Kidney capillary endothelial cell (primary cell): Measurements from ENCODE around the gene BAZ2A.
A peak's percentile ranks its signal among the peaks of the same experiment; 100 is the strongest.
"Not testable (repeated sequence)": the region's sequence is repeated elsewhere in the genome, so short reads cannot be mapped to it uniquely, and the experiment has no call there.

Experiments used
- DNase-seq: peaks from one replicate; pipeline ENCODE4 v3.0.0-alpha.2; 2018; ENCODE audit warnings: low spot score

The BAZ2A gene

GRCh38 chr12:56630180-56630632 is at the start of gene BAZ2A:
BAZ2A (minus strand) TSS chr12:56630326; CDS start chr12:56617530, 12,796 bp downstream.
- DNase-seq: peak; percentile 72

GRCh38 chr12:56678852-56679251 is 48.7 kb upstream of the BAZ2A start:
- DNase-seq: no peak

DNA sequence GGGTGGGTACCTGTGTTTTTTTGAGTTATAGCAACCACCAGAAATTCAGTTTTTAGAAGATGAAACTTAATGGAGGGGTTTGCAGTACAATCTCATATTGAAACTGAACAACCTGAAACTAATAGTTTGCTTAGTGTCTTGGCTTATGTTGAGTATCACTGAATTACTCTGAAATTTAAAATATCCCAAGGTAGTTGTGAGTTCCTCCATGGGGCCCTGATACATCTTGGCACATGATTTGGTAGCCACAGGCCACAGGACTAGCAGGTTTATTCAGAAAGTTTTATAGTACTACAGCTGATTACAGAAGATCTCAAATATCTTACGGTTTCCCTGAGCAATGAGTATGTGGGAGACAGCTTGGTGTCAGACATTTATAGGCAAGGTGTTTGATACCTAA is 47.6 kb upstream of the BAZ2A start:
- DNase-seq: no peak

- DNase-seq: no peak
Measured at GRCh38 chr12:56676851-56677580, 46.9 kb upstream of the BAZ2A start.

- DNase-seq: no peak
Measured at GRCh38 chr12:56671608-56672007, 41.5 kb upstream of the BAZ2A start.

- DNase-seq: no peak
Measured at GRCh38 chr12:56670836-56671235, 40.7 kb upstream of the BAZ2A start.

DNA sequence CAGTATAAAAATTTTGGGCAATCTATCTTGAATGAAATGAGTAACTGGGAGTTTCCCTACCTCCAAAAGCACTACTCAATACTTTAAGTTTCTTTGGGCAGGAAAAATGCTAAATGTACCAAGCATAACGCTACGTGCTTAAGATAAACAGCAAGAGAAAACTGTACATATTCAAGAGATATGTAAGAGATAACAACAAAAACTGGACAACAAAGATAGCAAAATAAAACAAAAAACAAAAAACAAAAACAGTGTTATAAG is 38.0 kb upstream of the BAZ2A start:
- no peak for DNase-seq

DNA sequence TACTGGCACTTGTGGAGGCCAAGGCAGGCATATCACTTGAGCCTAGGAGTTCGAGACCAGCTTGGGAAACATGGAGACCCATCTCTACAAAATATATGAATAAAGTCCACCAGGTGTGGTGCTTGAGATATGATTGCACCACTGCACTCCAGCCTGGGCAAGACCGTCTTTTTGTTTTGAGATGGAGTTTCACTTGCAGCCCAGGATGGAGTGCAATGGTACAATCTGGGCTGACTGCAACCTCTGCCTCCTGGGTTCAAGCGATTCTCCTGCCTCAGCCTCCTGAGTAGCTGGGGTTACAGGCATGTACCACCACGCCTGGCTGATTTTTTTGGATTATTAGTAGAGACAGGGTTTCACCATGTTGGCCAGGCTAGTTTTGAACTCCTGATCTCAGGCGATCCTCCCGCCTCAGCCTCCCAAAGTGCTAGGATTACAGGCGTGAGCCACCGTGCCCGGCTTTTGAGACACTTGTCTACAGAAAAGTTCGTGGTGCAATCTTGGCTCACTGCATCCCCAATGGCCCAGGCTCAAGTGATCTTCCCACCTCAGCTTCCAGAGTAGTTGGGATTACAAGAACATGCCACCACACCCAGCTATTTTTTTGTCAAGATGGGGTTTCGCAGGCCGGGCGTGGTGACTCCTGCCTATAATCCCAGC is 32.0 kb upstream of the BAZ2A start:
- DNase-seq: no peak

GRCh38 chr12:56661560-56661959 is 31.4 kb upstream of the BAZ2A start:
- no peak for DNase-seq

GRCh38 chr12:56658921-56659320 is 28.8 kb upstream of the BAZ2A start:
- DNase-seq: no peak

DNA sequence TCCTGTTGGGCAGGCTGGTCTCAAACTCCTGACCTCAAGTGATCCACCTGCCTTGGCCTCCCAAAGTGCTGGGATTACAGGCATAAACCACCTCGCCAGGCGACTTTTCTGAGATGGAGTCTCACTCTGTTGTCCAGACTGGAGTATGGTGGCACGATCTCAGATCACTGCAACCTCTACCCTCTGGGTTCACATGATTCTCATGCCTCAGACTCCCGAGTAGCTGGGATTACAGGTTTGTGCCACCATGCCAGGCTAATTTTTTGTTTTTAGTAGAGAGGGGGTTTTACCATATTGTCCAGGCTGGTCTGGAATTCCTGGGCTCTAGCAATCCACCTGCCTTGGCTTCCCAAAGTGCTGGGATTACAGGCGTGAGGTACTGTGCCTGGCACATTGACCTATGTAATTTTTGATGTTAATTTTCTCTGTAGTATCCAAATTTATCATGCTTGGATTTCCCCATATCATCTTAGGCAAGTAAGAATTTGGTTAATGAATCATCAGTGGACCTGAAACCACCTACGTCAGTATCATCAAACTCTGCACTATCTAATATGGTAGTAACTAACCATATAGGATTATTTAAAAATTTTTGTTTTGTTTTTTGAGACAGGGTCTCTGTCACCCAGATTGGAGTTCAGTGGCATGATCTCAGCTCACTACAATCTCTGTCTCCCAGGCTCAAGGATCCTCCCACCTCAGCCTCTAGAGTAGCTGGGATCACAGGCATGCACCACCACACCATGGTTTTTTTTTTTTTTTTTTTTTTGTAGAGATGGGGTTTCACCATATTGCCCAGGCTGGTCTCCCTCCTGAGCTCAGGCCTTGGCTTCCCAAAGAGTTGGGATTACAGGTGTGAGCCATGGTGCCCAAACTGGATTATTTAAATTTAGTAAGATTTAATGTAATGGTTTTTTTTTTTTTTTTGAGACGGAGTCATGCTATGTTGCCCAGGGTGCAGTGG is 27.6 kb upstream of the BAZ2A start:
- no peak for DNase-seq

- DNase-seq: not testable (repeated sequence)
Measured at GRCh38 chr12:56653781-56654180, 23.7 kb upstream of the BAZ2A start.

- not testable (repeated sequence) for DNase-seq
Measured at GRCh38 chr12:56648023-56648422, 17.9 kb upstream of the BAZ2A start.

GRCh38 chr12:56645717-56646446 is 15.8 kb upstream of the BAZ2A start, which contains the start of gene ATP5F1B:
ATP5F1B (minus strand) TSS chr12:56645984; CDS start chr12:56645963, 21 bp downstream.
- peak; percentile 100 for DNase-seq

DNA sequence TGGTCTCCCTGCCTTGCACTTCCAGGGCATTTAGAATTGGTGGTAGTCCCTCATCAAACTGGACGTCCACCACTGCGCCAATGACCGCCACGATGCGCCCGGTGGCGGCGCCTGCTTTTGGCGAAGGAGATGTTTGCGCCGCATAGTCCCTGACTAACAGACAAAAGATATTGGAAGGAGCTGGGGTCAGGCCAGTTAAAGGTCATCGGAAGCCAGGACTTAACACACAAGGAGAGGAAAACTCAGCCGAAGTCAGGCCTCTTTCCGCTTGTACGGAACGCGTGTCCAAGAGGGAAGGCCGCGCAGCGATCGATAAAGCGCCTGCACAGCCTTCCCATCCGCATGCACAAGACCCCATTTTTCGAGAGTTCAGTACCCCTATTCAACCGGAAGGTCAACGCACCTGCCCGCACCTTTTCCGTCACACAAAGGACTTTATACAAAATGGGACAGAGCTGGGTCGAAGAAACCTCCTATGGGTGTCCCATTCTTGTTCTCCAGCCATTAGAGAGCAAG is 15.1 kb upstream of the BAZ2A start:
- no peak for DNase-seq

DNA sequence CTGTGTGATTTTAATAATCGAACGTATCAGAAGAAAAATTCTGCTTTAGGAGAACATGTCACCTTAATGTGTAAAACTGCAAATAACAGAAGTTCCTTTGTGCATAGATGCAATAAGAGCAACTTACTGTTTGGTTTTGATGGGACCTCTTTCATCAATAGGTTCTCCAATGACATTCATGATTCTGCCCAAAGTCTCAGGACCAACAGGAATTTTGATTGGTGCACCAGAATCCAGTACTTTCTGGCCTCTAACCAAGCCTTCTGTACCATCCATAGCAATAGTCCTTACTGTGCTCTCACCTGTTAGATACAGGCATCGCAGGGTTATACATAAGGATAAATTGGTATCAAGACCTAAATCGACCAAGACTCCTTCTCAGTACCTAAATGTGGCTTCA is 14.5 kb upstream of the BAZ2A start:
- no peak for DNase-seq

GRCh38 chr12:56641219-56641618 is 11.1 kb upstream of the BAZ2A start:
- DNase-seq: no peak

GRCh38 chr12:56637621-56638020 is 7.5 kb upstream of the BAZ2A start:
- DNase-seq: no peak

- DNase-seq: peak; percentile 95
Measured at GRCh38 chr12:56636675-56637540, 6.8 kb upstream of the BAZ2A start.

GRCh38 chr12:56635806-56636674 is 5.9 kb upstream of the BAZ2A start:
- peak; percentile 67 for DNase-seq
